Stimulated activated CD4-positive, alpha-beta T cell treated with anti-CD3 and anti-CD28 coated beads, TNF-alpha, amount 100 ng/mL, for 1 hour (primary cell): ENCODE measurements around the gene GSG1L2.
"Not testable (repeated sequence)": the region's sequence is repeated elsewhere in the genome, so short reads cannot be mapped to it uniquely, and the experiment has no call there.

Source experiments
- DNase-seq, 3 donors: peaks; one replicate each; pipeline ENCODE4 v3.0.0-alpha.2; 2020; ENCODE audit warnings: low read depth in 3 of 3, low spot score in 1 of 3

The GSG1L2 gene

GRCh38 chr17:9790889-9791876 lies 30.7 kb downstream of the GSG1L2 start, which contains the start of gene DHRS7C:
Gene DHRS7C (minus strand): TSS chr17:9791592. CDS start chr17:9791284, 308 bp downstream.
- DNase-seq: no peak

GRCh38 chr17:9790316-9790715 lies 31.6 kb downstream of the GSG1L2 start:
- DNase-seq: no peak

GRCh38 chr17:9788601-9789000 lies 33.3 kb downstream of the GSG1L2 start:
- no peak for DNase-seq

- no peak for DNase-seq
Observed at GRCh38 chr17:9784544-9784943, 37.3 kb downstream of the GSG1L2 start.

- not testable (repeated sequence) for DNase-seq
Observed at GRCh38 chr17:9783465-9783864, 38.4 kb downstream of the GSG1L2 start.

GRCh38 chr17:9783050-9783449 lies 38.8 kb downstream of the GSG1L2 start:
- no peak for DNase-seq

GRCh38 chr17:9780552-9780951 lies 41.3 kb downstream of the GSG1L2 start:
- DNase-seq: no peak

- no peak for DNase-seq
Observed at GRCh38 chr17:9776911-9777310, 45.0 kb downstream of the GSG1L2 start.

GRCh38 chr17:9772658-9773057 lies 49.2 kb downstream of the GSG1L2 start:
- no peak for DNase-seq

- DNase-seq: no peak
Observed at GRCh38 chr17:9771465-9771864, 50.4 kb downstream of the GSG1L2 start.

GRCh38 chr17:9769036-9769695 lies 52.7 kb downstream of the GSG1L2 start:
- DNase-seq: no peak

GRCh38 chr17:9768381-9768934 lies 53.4 kb downstream of the GSG1L2 start:
- DNase-seq: no peak

- no peak for DNase-seq
Observed at GRCh38 chr17:9767432-9767991, 54.4 kb downstream of the GSG1L2 start.

- DNase-seq: no peak
Observed at GRCh38 chr17:9766970-9767369, 54.9 kb downstream of the GSG1L2 start.

- DNase-seq: no peak
Observed at GRCh38 chr17:9765322-9765721, 56.6 kb downstream of the GSG1L2 start.

GRCh38 chr17:9763643-9764042 lies 58.2 kb downstream of the GSG1L2 start:
- DNase-seq: no peak

- DNase-seq: no peak
Observed at GRCh38 chr17:9760266-9760665, 61.6 kb downstream of the GSG1L2 start.

- DNase-seq: no peak
Observed at GRCh38 chr17:9755083-9755482, 66.8 kb downstream of the GSG1L2 start.
